Gastrocnemius medialis (tissue), 4 donors: ENCODE measurements around the gene MICAL1. TPM values are rescaled to one million over a fixed set of nuclear protein-coding genes. Genes with fewer than 3 reads are reported as not detected.
"Not testable (repeated sequence)": the region's sequence is repeated elsewhere in the genome, so short reads cannot be mapped to it uniquely, and the experiment has no call there.

Experiments used
- ATAC-seq, 2 donors: fragments of 150-250 bp; one replicate each; pipeline ENCODE4 v1.9.1; 2016
- DNase-seq, 2 donors: peaks; one replicate each; pipeline ENCODE4 v3.0.0-alpha.2; 2019
- H3K27ac ChIP-seq, 4 donors: fragments of 200-600 bp; sonication (generic); 1 replicate in 1 of 4; 2 replicates in 3 of 4; pipeline ENCODE4 v1.5.1; 2016 to 2018; ENCODE audit warnings: mild to moderate bottlenecking in 2 of 4, moderate library complexity in 1 of 4
- H3K27me3 ChIP-seq, 3 donors: fragments of 200-600 bp; sonication (generic) in 2 of 3; 1 replicate in 1 of 3; 2 replicates in 2 of 3; pipeline versions ENCODE4 v1.5.1 to v1.6.0; 2016 to 2019; ENCODE audit warnings: mild to moderate bottlenecking in 1 of 3, moderate library complexity in 1 of 3
- H3K36me3 ChIP-seq, 2 donors: fragments of 200-600 bp; sonication (generic) in 1 of 2; one replicate each; pipeline ENCODE4 v1.5.1; 2017 to 2018
- H3K4me1 ChIP-seq, 2 donors: fragments of 200-600 bp; sonication (generic) in 1 of 2; one replicate each; pipeline ENCODE4 v1.5.1; 2016 to 2017; ENCODE audit warnings: mild to moderate bottlenecking in 2 of 2
- H3K4me3 ChIP-seq, 4 donors: fragments of 200-600 bp; sonication (generic) in 3 of 4; 1 replicate in 1 of 4; 2 replicates in 3 of 4; pipeline ENCODE4 v1.5.1; 2016 to 2019; ENCODE audit warnings: mild to moderate bottlenecking in 2 of 4
- H3K9me3 ChIP-seq, 3 donors: fragments of 200-600 bp; sonication (generic) in 2 of 3; 1 replicate in 1 of 3; 2 replicates in 2 of 3; pipeline ENCODE4 v1.5.1; 2016 to 2019
- CTCF ChIP-seq, 5 experiments: fragments of 450-650 bp in 3 of 5; fragments of 200-600 bp in 2 of 5; sonication (generic) in 2 of 5; IDR thresholded peaks in 4 of 5; conservative IDR thresholded peaks in 1 of 5; 1 replicate in 4 of 5; 2 replicates in 1 of 5; pipeline ENCODE4 v1.5.1; 2016 to 2019; ENCODE audit warnings: antibody characterized with exemption in 5 of 5, mild to moderate bottlenecking in 3 of 5, moderate library complexity in 3 of 5
- POLR2A ChIP-seq, 2 donors: fragments of 450-650 bp; IDR thresholded peaks; one replicate each; pipeline ENCODE4 v1.6.1; 2017; ENCODE audit warnings: antibody characterized with exemption in 2 of 2, mild to moderate bottlenecking in 2 of 2, moderate library complexity in 2 of 2
- in situ Hi-C, 4 donors: fragments of 200-750 bp; cut with MboI; loops; one replicate each; pipeline versions ENCODE4 v1.15.0 to v1.8.0; 2017; ENCODE audit warnings: low sequenced_read_pairs in 4 of 4
- intact Hi-C: fragments of 100-400 bp; cut with DNase I; formaldehyde crosslinking; loops from one replicate; pipeline ENCODE4 v1.15.1; 2023; ENCODE audit warnings: low total_unique reads
- total RNA-seq, 4 donors: library from RNA; depleted of rRNA; stranded (reverse); fragments of >200 nt; gene quantifications; one replicate each; pipeline versions ENCODE4 v1.1.0 to v1.2.3, GENCODE V29; 2016

The MICAL1 gene
- total RNA-seq, 4 donors from 2014 or later: 6.0 to 11.6 (median 8.0) TPM

GRCh38 chr6:109465772-109466171 lies 10.2 kb upstream of the MICAL1 start:
- no peak for DNase-seq
- Histone ChIP-seq H3K27me3 (no peaks in the 10 kb centered on the region), H3K4me1 (no peaks in the 10 kb centered on the region), H3K9me3 (no peaks in the 10 kb centered on the region), H3K27ac (peak overlapping the region in 1 of 4 donors; percentile 42), H3K4me3 (no peak overlapping the region), H3K36me3 (peaks cover 0 to 47% of the 10 kb centered on the region in 2 donors)
- TF ChIP-seq CTCF (IDR thresholded peaks at IDR 0.05 in 4 of 5, conservative IDR thresholded peaks at IDR 0.05 in 1 of 5) (no peak), POLR2A (IDR thresholded peaks at IDR 0.05) (no peak)
- in situ Hi-C loops (no loop called here), intact Hi-C loops (no loop called here)
- ATAC-seq: peak in 1 of 2 donors; percentile 47

- Histone ChIP-seq H3K9me3 (no peaks in the 10 kb centered on the region), H3K36me3 (peaks cover 0 to 26% of the 10 kb centered on the region in 2 donors), H3K27ac (no peak overlapping the region), H3K27me3 (no peaks in the 10 kb centered on the region), H3K4me3 (no peak overlapping the region), H3K4me1 (peaks cover 9 to 13% of the 10 kb centered on the region in 2 donors)
- intact Hi-C loops: no loop called here
- ATAC-seq: no peak
- TF ChIP-seq CTCF (IDR thresholded peaks at IDR 0.05 in 4 of 5, conservative IDR thresholded peaks at IDR 0.05 in 1 of 5) (no peak), POLR2A (IDR thresholded peaks at IDR 0.05) (no peak)
- no peak for DNase-seq
- in situ Hi-C loops: no loop called here
These were observed 6.4 kb upstream of the MICAL1 start for GRCh38 chr6:109461733-109462526.

GRCh38 chr6:109461205-109461604 lies 5.6 kb upstream of the MICAL1 start:
- H3K27ac ChIP-seq, intact Hi-C loops, H3K27me3 ChIP-seq, DNase-seq, H3K4me3 ChIP-seq, ATAC-seq, H3K9me3 ChIP-seq, in situ Hi-C loops: not testable (repeated sequence)
- Histone ChIP-seq H3K36me3 (peaks cover 0 to 22% of the 10 kb centered on the region in 2 donors), H3K4me1 (peaks cover 16 to 20% of the 10 kb centered on the region in 2 donors)

- Histone ChIP-seq H3K4me1 (peaks cover 18 to 24% of the 10 kb centered on the region in 2 donors), H3K9me3 (no peaks in the 10 kb centered on the region), H3K27ac (no peak overlapping the region), H3K4me3 (no peak overlapping the region), H3K27me3 (no peaks in the 10 kb centered on the region), H3K36me3 (peaks cover 0 to 12% of the 10 kb centered on the region in 2 donors)
- TF ChIP-seq POLR2A (IDR thresholded peaks at IDR 0.05) (no peak), CTCF (IDR thresholded peaks at IDR 0.05 in 4 of 5, conservative IDR thresholded peaks at IDR 0.05 in 1 of 5) (no peak)
- ATAC-seq (no peak), DNase-seq (no peak)
- in situ Hi-C loops (no loop called here), intact Hi-C loops (no loop called here)
These were observed 4.7 kb upstream of the MICAL1 start for GRCh38 chr6:109460161-109460829.
